TTC549 (cell line): ENCODE data around the gene GPRIN2.
"Not testable (repeated sequence)": the region's sequence is repeated elsewhere in the genome, so short reads cannot be mapped to it uniquely, and the experiment has no call there.

Source experiments
- FAIRE-seq: peaks from 2 replicates; lab custom pipeline; 2012; peaks lifted over from hg19 to GRCh38; lab: Jason Lieb, UNC

The GPRIN2 gene

DNA sequence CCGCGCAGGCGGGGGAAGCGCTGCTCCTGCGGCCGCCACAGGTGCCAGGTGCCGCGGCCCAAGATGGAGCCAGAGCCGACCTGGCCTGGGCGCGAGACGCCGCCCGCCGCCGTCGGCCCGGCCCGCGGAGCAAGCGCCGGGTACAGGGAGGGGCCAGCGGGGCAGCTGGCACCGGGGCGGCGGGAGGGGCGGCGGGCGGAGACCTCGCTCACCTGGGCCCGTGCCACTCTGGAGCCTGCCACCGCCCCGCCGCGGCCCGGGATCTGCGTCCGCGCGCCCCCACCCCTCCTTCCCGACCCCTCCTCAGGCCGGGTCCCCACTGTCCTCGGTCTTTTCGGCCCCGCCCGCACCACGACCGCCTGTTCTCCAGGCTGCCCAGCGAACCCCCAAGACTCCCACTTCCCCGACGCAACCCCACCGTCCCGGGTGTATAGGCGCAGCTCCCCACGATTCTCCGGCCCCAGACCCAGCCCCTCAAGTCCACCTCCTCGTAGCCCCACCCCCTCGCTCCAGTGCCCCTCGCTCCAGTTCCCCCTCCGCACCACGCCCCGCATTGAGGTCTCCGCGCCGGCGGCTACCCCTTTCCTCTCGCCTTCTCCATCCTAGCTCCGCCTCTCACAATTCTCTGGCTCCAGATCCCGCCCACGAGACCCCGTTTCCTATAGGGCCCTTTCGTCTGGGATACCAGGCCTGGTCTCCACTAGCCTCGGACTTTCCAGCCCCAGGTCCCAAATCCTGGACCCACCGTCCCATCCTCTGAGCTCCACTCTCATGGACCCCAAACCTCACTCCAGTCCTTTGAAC, at the start of gene GPRIN2:
GPRIN2 (minus strand) TSS at position 144 of the 804 bp plus-strand sequence. CDS start 5,922 bp downstream, outside the sequence.
- FAIRE-seq, result no peak

DNA sequence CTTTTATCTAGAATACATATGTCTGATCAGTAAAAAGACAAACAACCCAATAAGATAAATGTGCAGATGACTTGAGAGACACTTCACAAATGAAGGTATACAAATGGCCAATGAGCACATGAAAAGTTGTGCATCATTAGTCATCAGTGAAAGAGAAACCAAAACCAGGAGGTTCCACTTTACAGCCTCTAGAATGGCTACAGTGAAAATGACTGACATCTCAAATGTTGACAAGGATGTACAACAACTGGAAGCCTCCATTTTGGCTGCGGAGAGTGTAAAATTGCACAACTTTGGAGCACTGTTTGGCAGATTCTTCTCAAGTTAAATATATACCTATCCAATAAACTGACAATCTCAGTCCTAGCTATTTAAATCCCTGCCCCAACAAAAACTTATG, 44.1 kb upstream of the GPRIN2 start:
- FAIRE-seq, result not testable (repeated sequence)

DNA sequence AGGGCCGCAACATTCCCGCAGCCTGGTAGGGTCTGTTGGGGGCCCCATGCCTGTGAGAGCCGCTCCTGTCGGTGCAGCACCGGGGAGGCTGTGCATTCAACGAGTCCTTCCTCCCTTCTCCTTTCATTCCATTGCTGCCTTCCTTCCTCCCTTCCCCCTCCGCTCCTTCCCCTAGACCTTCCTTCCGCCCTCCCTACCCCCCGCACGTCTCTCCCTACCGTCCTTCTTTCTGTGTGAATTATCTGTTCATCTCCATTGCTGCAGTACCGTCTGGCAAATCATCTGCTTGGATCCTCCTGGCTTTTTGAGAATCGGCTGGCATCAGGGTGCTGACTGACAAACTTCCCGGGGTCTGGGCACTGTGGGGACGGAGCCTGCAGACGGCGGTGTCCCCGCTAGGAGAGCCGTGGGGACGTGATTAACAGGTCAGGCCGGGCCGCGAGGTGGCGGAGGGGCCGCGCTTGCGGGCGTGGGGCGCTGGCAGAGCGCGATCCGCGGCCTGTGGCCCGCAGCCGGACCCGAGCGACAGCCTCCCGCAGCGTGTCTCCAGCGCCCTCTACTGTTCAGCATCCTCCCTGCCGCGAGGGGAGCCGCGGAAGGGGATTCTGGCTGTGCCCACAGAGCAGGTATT, 41.3 kb upstream of the GPRIN2 start:
- FAIRE-seq, result not testable (repeated sequence)

DNA sequence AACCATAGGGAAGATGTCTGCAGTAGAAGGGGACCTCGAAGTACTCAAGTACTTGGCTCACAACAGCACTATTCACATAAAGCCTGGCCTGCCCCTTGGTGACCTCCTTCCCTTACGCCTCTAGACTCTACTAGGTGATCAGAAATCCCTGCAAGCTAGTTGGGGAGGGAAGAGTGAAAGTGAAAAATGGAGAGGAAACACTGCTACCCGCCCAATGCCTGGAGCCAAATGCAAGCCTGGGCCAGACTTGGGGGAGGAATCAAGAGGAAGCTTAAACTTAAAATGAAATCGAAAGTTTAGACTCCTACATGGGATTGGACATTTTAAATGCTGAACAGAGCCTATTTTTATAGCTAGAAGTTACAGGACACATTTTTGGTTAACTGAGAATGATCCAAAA, 40.1 kb upstream of the GPRIN2 start:
- not testable (repeated sequence) for FAIRE-seq

DNA sequence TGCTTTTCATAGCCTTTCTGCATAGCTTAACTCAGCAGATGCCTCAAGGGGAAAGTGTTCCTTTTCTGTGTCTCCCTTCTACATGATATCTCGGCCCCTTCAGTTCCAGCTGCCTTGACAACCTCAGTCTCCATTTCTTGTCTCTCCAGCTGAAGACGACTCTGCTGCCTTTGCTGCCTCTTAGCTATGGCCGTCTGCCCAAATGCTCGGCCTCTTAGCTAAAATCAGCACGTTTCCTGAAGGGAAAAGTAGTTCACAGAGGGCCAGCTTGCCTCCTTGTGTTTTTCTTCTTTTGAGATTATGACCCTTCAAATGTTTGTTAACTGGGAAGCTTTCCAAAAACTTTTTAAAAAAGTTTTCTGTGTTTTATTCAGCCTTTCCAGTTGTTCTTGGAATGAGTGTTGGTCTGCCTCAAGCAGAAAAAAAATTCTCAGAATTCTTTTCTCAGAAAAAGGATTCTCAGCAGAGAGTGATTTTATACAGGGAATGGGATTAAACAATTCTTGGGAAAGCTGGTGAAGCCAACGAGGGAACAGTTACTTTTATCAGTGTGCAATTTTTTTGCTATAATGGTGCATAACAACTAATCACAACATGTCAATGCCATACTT, 38.1 kb upstream of the GPRIN2 start:
- not testable (repeated sequence) for FAIRE-seq

DNA sequence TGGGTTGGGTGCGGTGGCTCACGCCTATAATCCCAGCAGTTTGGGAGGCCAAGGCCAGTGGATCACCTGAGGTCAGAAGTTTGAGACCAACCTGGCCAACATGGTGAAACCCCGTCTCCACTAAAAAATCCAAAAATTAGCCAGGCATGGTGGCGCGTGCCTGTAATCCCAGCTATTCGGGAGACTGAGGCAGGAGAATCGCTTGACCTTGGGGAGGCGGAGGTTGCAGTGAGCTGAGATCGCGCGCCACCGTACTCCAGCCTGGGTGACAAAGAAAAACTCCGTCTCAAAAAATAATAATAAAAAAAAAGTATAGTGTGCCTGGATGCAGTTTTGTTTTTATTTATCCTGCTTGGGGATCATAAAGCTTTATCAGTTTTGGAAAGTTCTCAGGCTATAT, 36.8 kb upstream of the GPRIN2 start:
- FAIRE-seq, result not testable (repeated sequence)

DNA sequence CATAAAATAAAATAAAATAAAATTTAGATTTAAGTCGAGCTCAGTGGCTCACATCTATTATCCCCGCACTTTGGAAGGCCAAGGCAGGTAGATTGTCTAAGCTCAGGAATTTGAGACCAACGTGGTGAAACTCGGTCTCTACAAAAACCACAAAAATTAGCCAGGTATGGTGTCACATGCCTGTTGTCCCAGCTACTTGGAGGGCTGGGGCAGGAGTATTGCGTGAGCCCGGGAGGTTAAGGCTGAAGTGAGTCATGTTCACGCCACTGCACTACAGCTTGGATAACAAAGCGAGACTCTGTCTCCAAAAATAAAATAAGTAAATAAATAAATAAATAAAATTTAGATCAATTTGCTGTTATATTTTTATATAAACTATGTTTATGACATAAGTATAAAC, 34.6 kb upstream of the GPRIN2 start:
- not testable (repeated sequence) for FAIRE-seq

DNA sequence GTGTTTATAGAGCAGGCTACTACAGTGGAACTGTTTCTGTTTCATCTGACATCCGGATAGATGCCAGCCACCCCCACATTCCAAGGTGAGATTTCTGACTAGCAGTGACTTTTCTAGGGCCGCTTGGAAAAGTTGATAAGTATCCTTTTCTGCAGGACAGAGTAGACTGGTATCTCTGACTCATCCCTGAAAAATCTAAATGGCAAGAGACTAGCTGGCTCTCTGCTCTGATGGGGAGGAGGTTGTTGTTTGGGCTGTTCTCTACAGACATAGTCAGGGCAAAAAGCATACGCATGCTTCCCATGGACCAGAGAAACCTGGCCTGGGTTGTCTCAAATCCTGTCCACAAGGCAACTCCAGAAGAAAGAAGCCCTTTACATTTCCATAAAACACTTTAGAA, 33.1 kb upstream of the GPRIN2 start:
- FAIRE-seq, result not testable (repeated sequence)

DNA sequence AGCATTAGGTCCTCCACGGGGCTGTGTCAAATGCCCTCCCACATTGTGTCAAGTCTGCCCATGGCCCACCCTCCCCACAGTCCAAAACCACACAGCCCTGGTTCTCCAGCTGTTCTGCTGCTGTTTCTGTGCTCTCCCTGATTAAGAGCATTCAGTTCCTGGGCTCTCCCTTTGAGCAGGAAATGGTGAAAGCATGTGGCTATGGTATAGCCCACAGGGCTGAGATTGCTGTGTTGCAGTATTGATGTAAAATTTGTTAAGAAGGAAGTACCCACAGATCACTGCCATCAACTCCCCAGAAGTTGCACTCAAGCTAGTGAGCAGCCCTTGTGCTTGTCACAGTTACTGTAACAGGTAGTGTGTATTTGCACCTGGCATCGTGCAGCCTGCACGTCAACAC, 31.8 kb upstream of the GPRIN2 start:
- FAIRE-seq, result not testable (repeated sequence)

DNA sequence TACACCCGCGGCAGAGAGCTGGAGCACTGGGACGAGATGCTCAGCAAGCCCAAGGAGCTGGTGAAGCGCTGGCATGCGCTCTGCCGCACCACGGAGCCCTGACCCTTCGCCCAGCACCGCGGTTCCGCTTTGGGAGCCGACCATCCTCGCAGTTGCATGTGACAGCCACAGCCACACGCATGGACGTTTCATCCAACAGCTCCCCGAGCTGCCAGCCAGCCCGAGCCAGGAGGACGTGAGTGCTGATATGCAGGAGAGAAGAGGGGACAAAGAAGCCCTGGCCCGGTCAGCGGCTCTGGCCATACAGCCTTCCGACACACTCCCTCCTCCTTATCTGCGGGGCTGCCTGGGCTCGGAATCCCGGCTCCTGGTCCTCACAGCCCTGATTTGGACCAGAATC, 31.1 kb upstream of the GPRIN2 start:
- FAIRE-seq, result not testable (repeated sequence)

DNA sequence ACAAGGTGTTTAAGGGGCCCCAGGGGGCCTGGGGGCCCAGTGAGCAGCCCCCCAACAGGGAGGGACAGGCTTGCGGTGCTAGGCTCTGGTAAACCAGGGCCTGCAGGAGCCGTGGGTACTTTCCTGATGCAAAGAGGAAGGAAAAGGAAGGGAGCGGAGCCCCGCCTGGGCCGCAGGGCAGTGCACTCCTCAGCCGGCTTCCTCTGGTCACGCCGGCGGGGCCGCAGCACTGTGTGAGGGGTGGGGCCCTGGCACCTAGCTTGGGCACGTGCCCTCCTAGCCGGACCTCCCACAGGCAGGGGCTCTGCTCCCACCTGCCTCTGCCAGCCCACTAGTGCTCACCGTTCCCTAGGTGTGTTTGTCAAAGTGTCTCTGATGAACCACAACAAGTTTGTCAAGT, 28.8 kb upstream of the GPRIN2 start:
- not testable (repeated sequence) for FAIRE-seq

DNA sequence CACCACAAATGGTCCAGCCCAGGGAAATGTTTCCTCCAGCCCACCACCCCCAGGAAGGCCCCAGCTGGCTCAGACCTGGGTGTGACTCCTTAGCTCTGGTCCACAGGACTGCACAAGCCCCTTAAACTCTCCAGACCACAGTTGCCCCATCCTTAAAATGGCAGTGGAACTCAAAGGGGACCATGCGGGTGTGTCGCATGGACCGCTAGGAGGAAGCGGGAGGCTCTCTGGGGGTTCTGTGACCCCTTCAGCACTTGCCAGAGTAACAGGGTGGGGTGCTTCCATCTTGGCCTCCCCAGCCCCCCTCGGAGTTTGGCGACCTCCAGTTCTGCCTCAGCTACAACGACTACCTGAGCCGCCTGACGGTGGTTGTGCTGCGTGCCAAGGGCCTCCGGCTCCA, 27.7 kb upstream of the GPRIN2 start:
- not testable (repeated sequence) for FAIRE-seq

DNA sequence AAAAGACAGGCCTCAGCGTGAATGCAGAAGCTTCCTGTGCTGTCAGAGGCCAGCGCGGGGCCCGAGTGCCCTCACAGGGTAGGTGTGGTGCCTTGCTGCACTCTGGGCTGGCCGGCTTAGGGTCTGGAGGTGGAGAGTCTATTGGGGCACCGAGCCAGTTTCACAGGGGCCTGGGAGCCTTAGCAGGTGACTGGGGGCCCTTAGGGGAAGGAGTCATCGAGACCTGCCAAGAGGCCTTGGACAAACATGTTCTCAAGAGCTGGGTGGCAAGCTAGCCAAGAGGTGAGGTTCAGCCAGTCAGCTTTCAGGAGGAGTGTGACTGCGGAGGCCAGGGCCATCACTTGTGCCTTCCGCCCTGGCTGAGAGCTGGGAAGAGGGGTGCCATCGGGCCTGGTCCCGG, 26.1 kb upstream of the GPRIN2 start:
- not testable (repeated sequence) for FAIRE-seq

DNA sequence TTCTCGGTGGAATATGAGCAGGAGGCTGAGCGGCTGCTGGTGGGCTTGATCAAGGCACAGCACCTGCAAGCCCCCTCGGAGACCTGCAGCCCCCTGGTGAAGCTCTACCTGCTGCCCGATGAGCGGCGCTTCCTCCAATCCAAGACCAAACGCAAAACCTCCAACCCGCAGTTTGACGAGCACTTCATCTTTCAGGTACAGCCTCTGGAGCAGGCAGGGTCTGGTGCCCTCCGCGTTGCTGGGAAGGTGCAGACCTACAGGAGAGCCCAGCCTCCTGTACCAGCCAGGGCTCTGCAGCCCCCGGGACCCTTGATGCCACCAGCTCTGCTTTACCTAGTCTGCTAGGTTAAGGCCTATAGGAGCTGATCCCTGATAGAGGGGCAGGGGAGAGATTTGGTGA, 25.5 kb upstream of the GPRIN2 start:
- FAIRE-seq, result not testable (repeated sequence)

DNA sequence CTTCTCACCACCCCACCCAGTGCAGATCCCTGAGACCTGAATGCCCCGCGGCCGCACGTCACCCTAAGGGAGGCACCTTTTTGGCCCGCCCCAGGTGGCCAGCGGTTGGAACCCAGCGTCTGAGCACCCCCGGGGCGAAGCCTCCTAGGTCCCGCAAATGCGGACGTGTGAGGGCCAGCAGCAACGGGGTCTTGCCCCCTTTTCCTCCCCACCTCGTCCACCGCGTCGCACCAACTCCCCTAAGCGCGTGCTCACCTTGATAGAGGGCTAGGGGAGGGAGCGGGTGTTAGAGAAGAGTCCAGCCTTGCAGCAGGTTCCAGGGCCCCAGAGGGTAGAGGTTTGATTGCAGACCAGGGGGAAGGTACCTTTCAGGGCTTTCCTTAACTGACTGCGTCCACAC, 22.9 kb upstream of the GPRIN2 start:
- FAIRE-seq, result not testable (repeated sequence)

DNA sequence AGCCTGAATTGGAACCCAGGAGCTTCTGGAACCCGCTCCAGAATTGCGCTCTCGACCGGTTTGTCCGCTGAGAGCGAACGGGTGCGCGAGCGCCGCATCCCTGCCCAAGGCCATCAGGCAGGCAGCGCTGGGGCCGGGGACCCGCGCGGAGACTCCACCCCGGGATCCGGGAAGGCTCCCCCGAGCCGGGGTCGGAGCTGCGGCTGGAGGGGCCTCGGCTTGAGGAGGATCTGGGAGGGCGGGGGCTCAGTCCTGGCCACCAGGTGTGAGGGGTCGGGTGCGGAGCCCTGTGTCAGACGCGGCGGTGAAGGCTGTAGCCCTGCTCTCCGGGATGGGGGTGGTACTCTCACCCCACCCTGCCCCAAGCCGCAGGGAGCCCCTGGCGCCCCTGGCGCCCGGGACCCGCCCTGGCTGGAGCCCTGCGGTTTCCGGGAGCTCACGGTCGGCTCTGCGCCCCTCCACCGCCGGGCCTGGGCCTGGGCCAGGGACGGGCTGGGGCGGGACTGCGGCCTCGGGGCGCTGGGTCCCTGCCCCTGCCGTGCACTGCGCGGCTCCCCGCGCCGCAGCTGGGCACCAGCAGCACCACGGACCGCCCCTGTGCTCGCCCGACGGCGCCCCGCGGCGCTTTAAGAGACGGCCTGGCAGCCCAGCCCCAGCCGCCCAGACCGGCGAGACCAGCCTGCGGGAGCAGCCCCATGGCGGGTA, 22.2 kb upstream of the GPRIN2 start, which contains the start of gene SYT15:
SYT15 (plus strand) TSS at position 655 of the 705 bp plus-strand sequence; CDS start at position 696, 41 bp downstream.
- FAIRE-seq, result not testable (repeated sequence)

DNA sequence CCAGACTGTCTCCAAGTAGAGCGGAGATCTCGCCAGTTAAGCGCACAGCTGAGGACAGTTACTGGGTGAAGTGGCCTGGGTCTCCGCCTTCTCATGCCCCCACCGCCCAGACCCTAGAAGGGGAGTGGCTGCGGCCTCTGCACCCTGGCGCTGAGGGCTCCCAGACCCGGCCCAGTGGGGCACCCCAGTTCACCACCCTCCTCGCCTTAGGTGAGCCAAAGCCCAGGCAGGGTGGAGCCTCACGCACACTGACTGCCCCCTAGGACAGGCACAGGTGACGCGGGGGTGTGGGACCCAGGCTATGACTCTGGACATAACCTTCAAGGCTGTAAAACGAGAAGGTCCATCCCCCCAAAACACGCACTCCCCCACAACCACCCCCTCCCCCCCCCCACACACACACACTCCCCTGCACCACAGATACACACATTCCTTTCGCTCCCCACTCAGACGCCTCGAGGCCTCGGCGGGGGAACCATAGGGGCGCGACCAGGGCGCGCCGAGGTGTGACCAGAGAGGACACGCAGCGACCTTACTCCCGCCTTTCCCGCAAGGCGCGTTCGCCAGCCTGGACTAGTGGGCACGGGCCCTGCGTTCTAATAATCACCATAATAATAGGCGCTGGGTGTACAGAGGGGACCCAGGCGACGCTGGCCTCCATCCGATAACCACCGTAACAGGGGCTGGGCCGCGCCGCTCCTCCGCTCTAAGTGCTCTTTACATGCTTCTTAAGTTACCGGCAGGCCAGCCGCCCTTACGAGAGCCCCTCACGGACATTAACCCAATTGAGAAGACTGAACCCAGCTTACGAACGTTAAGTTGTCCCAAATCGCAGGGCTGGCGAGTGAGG, 21.4 kb upstream of the GPRIN2 start:
- FAIRE-seq, result not testable (repeated sequence)

DNA sequence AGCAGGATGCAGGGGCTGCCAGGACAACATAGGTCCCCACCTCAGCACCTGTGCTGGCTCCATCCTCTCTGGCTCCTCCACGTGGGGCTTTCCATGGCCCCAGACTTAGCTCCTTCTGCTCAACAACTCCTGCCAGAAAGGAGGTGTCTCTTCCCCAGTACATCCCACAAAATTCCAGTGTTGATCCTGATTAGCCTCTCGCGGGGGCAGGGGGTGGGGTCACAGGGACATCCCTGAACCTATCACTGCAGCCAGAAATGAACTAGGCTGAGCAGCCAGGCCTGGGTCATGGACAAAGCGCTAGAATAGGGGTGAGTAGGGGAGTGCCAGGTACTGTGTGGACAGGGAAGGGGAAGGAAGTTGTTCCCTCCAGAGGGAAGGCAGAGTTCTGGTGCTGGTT, 17.4 kb upstream of the GPRIN2 start:
- not testable (repeated sequence) for FAIRE-seq

DNA sequence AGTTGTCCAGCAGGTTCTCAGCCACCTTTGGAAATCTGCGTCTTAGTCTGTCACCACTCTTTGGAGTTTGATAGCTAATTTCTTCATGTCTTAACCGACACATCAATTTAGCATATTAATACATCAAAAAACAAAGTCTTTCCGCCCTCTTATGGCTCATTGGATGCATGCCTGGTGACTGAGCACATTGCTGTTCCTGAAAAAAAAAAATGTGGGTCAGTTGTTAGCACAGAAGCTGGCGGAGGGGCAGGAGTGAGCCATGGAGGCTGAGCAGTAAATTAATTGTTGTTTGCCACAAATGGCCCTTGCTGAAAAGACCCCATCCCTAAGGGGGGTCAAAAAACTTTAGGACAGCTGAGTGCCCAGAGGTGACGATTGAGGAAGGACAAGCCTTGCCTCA, 16.9 kb upstream of the GPRIN2 start:
- not testable (repeated sequence) for FAIRE-seq

DNA sequence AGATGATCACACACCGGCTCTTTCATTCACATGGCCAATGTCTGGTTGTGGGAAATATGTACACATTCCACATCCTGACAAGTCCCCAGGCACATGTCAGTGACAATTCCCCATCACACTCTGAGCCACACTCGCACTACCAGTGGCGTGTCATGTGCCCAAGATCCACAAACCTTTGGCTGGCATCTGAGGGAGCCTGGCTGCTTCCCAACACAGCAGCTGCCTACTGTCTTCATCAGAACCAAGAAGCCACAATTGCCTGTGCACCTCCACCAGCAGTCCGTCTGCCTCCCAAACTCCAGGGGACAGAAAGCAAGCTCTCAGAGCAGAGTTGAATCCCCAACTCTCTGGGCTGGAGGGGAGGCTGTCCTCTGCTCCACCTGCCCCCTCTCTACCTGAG, 16.3 kb upstream of the GPRIN2 start:
- not testable (repeated sequence) for FAIRE-seq

DNA sequence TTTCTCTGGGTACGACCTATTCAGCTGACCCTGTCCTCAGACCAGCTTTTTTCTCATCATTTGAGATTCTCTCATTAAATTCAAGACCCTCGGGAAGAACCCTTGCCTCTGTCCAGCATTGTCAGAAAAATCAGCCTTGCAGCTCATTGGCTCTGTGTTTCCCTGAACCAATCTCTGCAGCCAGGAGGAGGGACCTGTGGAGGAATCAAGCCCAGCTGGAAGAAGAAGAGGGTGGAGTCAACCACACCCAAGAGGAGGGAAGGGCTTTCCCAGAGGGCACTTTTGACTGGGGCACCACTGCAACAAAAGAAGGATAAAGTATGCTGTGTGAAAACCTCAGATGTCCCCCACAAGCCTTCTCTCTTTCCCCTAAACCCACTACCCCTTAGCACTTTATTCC, 14.2 kb upstream of the GPRIN2 start:
- FAIRE-seq, result not testable (repeated sequence)
